WTC11 (cell line): ENCODE data around the gene PRTN3.

ENCODE experiments used
- CREM ChIP-seq: sonication (generic); formaldehyde crosslinking; IDR thresholded peaks from 2 replicates; pipeline ENCODE4 v1.8.1; 2022; ENCODE audit warnings: mild to moderate bottlenecking, missing genetic modification reagents, moderate library complexity
- ERG ChIP-seq: fragments of 250-450 bp; sonication (Bioruptor Pico); IDR thresholded peaks from 2 replicates; pipeline ENCODE4 v1.8.0; 2021; ENCODE audit warnings: mild to moderate bottlenecking
- ESRRA ChIP-seq: sonication (generic); formaldehyde crosslinking; IDR thresholded peaks from 2 replicates; pipeline ENCODE4 v1.8.1; 2022; ENCODE audit warnings: mild to moderate bottlenecking, missing genetic modification reagents, borderline replicate concordance
- IRF1 ChIP-seq: sonication (generic); formaldehyde crosslinking; IDR thresholded peaks from 2 replicates; pipeline ENCODE4 v1.8.0; 2023; ENCODE audit warnings: missing genetic modification reagents
- NFYB ChIP-seq: sonication (generic); formaldehyde crosslinking; conservative IDR thresholded peaks from 2 replicates; pipeline ENCODE4 v1.8.0; 2022; ENCODE audit warnings: low read depth, missing genetic modification reagents
- NR3C1 ChIP-seq: sonication (generic); formaldehyde crosslinking; conservative IDR thresholded peaks from 2 replicates; pipeline ENCODE4 v1.8.1; 2023; ENCODE audit warnings: low read depth, mild to moderate bottlenecking, missing genetic modification reagents
- RELA ChIP-seq: sonication (generic); formaldehyde crosslinking; IDR thresholded peaks from 2 replicates; pipeline ENCODE4 v1.8.1; 2022; ENCODE audit warnings: missing genetic modification reagents, mild to moderate bottlenecking, borderline replicate concordance
- SP1 ChIP-seq: sonication (generic); formaldehyde crosslinking; conservative IDR thresholded peaks from 2 replicates; pipeline ENCODE4 v1.8.1; 2022; ENCODE audit warnings: missing genetic modification reagents
- TCF7 ChIP-seq: sonication (generic); formaldehyde crosslinking; IDR thresholded peaks from 2 replicates; pipeline ENCODE4 v1.8.0; 2022; ENCODE audit warnings: mild to moderate bottlenecking, low read depth, missing genetic modification reagents, moderate library complexity
- ZNF416 ChIP-seq: fragments of 250-450 bp; sonication (Bioruptor Pico); IDR thresholded peaks from 2 replicates; pipeline ENCODE4 v1.9.0; 2021; ENCODE audit warnings: mild to moderate bottlenecking, inconsistent platforms
- TF ChIP-seq, protein P1 (sequence below): fragments of 200-600 bp; IDR thresholded peaks from 2 replicates; pipeline ENCODE4 v1.8.0; 2022; ENCODE audit warnings: antibody characterized with exemption
- TF ChIP-seq, protein P2 (sequence below): sonication (generic); formaldehyde crosslinking; IDR thresholded peaks from 2 replicates; pipeline ENCODE4 v1.8.0; 2022; ENCODE audit warnings: mild to moderate bottlenecking, missing genetic modification reagents
- TF ChIP-seq, protein P3 (sequence below): sonication (generic); formaldehyde crosslinking; IDR thresholded peaks from 2 replicates; pipeline ENCODE4 v1.8.1; 2023; ENCODE audit warnings: mild to moderate bottlenecking, missing genetic modification reagents, moderate library complexity
- TF ChIP-seq, protein P4 (sequence below): sonication (generic); formaldehyde crosslinking; IDR thresholded peaks from 2 replicates; pipeline ENCODE4 v1.8.1; 2023; ENCODE audit warnings: mild to moderate bottlenecking, missing genetic modification reagents, borderline replicate concordance

DNA sequence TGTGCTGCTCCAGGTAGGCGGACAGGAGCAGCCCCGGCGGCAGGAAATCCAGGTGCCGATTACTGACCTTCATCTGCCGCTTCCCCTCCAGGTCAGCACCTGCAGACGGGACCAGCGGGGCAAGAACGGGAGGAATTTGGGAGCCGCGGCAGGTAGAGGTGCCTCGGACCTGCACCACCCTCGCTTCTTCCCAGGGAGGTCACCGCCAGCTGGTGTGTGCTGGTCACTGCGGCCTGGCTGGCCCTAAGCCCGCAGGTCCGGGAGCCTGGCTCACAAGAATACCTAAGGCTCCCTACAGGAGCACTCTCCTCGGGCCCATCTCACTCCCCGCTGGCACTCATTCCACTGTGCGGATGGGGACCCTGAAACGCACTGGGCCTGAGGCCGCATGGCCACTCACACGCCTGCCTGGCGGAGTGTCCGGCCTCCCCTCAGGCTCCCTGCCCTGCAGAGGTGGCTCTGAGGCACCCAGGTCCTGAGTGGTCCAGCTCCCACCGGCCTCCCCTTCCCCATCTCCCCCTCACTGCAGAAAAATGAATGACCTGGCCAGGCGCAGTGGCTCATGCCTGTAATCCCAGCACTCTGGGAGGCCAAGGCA, 56.7 kb downstream of the PRTN3 start:
- TF ChIP-seq, protein P1, sequence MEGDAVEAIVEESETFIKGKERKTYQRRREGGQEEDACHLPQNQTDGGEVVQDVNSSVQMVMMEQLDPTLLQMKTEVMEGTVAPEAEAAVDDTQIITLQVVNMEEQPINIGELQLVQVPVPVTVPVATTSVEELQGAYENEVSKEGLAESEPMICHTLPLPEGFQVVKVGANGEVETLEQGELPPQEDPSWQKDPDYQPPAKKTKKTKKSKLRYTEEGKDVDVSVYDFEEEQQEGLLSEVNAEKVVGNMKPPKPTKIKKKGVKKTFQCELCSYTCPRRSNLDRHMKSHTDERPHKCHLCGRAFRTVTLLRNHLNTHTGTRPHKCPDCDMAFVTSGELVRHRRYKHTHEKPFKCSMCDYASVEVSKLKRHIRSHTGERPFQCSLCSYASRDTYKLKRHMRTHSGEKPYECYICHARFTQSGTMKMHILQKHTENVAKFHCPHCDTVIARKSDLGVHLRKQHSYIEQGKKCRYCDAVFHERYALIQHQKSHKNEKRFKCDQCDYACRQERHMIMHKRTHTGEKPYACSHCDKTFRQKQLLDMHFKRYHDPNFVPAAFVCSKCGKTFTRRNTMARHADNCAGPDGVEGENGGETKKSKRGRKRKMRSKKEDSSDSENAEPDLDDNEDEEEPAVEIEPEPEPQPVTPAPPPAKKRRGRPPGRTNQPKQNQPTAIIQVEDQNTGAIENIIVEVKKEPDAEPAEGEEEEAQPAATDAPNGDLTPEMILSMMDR: peak; percentile 23; the same call in 1 of the 2 replicates
- TF ChIP-seq RELA (CRISPR knock-in tag) (no peak), CREM (CRISPR knock-in tag) (no peak), ESRRA (CRISPR knock-in tag) (no peak), ZNF416 (CRISPR knock-in tag) (no peak), ERG (CRISPR knock-in tag) (no peak), NFYB (CRISPR knock-in tag) (no peak), TCF7 (no peak), IRF1 (CRISPR knock-in tag) (no peak), NR3C1 (CRISPR knock-in tag) (no peak), SP1 (CRISPR knock-in tag) (no peak)
- TF ChIP-seq, protein P2, sequence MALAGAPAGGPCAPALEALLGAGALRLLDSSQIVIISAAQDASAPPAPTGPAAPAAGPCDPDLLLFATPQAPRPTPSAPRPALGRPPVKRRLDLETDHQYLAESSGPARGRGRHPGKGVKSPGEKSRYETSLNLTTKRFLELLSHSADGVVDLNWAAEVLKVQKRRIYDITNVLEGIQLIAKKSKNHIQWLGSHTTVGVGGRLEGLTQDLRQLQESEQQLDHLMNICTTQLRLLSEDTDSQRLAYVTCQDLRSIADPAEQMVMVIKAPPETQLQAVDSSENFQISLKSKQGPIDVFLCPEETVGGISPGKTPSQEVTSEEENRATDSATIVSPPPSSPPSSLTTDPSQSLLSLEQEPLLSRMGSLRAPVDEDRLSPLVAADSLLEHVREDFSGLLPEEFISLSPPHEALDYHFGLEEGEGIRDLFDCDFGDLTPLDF: no peak
- TF ChIP-seq, protein P3, sequence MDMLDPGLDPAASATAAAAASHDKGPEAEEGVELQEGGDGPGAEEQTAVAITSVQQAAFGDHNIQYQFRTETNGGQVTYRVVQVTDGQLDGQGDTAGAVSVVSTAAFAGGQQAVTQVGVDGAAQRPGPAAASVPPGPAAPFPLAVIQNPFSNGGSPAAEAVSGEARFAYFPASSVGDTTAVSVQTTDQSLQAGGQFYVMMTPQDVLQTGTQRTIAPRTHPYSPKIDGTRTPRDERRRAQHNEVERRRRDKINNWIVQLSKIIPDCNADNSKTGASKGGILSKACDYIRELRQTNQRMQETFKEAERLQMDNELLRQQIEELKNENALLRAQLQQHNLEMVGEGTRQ (CRISPR knock-in tag): no peak
- TF ChIP-seq, protein P4, sequence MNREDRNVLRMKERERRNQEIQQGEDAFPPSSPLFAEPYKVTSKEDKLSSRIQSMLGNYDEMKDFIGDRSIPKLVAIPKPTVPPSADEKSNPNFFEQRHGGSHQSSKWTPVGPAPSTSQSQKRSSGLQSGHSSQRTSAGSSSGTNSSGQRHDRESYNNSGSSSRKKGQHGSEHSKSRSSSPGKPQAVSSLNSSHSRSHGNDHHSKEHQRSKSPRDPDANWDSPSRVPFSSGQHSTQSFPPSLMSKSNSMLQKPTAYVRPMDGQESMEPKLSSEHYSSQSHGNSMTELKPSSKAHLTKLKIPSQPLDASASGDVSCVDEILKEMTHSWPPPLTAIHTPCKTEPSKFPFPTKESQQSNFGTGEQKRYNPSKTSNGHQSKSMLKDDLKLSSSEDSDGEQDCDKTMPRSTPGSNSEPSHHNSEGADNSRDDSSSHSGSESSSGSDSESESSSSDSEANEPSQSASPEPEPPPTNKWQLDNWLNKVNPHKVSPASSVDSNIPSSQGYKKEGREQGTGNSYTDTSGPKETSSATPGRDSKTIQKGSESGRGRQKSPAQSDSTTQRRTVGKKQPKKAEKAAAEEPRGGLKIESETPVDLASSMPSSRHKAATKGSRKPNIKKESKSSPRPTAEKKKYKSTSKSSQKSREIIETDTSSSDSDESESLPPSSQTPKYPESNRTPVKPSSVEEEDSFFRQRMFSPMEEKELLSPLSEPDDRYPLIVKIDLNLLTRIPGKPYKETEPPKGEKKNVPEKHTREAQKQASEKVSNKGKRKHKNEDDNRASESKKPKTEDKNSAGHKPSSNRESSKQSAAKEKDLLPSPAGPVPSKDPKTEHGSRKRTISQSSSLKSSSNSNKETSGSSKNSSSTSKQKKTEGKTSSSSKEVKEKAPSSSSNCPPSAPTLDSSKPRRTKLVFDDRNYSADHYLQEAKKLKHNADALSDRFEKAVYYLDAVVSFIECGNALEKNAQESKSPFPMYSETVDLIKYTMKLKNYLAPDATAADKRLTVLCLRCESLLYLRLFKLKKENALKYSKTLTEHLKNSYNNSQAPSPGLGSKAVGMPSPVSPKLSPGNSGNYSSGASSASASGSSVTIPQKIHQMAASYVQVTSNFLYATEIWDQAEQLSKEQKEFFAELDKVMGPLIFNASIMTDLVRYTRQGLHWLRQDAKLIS: no peak
